ENCODE results near the gene LRRN3.

DNA sequence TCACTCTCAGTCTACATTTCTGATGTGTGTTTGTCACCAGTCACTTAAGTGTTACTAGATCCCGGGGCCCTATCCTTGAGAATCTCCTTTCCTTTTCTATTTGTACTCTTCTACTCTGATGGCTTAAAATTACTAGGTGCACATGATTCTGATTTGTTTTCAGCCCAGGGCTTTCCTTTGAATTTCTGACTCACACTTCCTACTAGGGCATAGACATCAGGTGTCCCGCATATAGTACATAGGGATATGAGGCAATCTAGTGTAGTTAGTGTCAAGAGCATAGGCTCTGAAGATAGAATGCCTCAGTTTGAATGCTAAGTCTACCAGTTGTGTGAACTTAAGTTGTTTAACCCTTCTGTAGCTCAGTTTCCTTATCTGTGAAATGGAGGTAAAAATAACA, 49.4 kb upstream of the LRRN3 start:
- TF ChIP-seq FOXP2 (optimal IDR thresholded peaks at IDR 0.05; ENCODE audit: borderline replicate concordance, extremely low read depth, extremely low read length, insufficient read depth) (no peak), SIN3A (IDR thresholded peaks at IDR 0.05; ENCODE audit: borderline replicate concordance, insufficient read depth, low read length) (no peak), POLR2AphosphoS5 (IDR thresholded peaks at IDR 0.05; ENCODE audit: low read depth, low read length) (no peak), TAF1 (IDR thresholded peaks at IDR 0.05; ENCODE audit: borderline replicate concordance, insufficient read depth, low read length) (no peak)
- TF ChIP-seq, protein P1, sequence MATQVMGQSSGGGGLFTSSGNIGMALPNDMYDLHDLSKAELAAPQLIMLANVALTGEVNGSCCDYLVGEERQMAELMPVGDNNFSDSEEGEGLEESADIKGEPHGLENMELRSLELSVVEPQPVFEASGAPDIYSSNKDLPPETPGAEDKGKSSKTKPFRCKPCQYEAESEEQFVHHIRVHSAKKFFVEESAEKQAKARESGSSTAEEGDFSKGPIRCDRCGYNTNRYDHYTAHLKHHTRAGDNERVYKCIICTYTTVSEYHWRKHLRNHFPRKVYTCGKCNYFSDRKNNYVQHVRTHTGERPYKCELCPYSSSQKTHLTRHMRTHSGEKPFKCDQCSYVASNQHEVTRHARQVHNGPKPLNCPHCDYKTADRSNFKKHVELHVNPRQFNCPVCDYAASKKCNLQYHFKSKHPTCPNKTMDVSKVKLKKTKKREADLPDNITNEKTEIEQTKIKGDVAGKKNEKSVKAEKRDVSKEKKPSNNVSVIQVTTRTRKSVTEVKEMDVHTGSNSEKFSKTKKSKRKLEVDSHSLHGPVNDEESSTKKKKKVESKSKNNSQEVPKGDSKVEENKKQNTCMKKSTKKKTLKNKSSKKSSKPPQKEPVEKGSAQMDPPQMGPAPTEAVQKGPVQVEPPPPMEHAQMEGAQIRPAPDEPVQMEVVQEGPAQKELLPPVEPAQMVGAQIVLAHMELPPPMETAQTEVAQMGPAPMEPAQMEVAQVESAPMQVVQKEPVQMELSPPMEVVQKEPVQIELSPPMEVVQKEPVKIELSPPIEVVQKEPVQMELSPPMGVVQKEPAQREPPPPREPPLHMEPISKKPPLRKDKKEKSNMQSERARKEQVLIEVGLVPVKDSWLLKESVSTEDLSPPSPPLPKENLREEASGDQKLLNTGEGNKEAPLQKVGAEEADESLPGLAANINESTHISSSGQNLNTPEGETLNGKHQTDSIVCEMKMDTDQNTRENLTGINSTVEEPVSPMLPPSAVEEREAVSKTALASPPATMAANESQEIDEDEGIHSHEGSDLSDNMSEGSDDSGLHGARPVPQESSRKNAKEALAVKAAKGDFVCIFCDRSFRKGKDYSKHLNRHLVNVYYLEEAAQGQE (IDR thresholded peaks at IDR 0.05; ENCODE audit: insufficient read depth in 1 of 2, low read depth in 2 of 2, low read length in 2 of 2): no peak
